CD4-positive, alpha-beta T cell treated with Interleukin-17A for 4 hours (primary cell): Measurements from ENCODE around the gene DNAJC22.
"Not testable (repeated sequence)": the region's sequence is repeated elsewhere in the genome, so short reads cannot be mapped to it uniquely, and the experiment has no call there.

Source experiments
- DNase-seq: peaks from one replicate; pipeline ENCODE4 v3.0.0-alpha.2; 2020; ENCODE audit warnings: mixed read lengths

Gene DNAJC22

DNA sequence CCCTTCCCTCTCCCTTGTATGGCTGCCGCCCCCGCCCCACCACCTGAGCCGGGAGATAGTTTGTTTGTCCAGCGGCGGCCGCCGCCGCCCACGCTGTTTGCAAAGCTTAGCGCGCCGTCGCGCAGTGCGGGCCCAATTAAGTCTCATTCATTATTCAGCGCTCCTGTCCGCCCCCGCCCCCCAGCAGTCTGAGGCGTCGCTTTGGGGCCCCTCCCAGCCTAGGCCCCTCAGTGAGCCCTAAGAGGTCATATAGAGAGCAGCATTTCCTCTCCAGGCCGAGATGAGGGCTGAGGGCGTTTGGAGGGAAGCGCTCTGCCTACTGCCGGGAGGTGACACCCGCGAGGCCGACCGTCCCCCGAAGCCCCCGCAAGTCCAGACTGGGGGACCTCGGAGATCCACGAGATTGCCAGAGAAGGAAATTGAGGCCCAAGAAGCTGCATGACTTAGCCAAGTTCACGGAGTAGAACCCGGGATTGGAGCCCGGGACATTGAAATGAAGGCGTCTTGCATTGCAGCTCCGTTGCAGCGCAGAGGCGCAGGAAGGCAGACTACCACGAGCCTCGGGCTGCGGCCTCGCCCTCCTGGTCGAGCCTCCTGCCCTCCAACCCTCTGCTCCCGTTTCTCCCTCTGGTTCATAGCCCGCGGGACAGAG is at the start of gene DNAJC22:
TSS of gene DNAJC22 (plus strand) at position 230 of the 652 bp plus-strand sequence. CDS start 1,985 bp downstream, outside the sequence.
- peak; percentile 44 for DNase-seq

DNA sequence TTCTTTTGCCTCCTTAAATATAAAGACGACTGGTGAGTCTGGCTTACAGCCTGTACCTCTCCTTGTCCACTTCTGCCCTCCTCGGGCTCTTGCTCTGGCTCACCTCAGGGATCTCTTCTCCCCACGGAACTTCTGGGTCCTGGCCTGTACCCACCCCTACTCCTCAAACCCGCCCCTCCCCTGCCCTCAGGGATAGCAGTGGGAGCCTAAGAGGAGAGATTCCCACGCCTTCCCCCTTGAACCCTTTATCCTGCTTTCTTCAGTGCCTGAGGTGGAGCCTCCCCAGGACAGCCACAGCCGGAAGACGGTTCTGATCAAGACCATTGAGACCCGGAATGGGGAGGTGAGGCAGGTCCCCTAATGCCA is 49.0 kb upstream of the DNAJC22 start:
- DNase-seq: no peak

DNA sequence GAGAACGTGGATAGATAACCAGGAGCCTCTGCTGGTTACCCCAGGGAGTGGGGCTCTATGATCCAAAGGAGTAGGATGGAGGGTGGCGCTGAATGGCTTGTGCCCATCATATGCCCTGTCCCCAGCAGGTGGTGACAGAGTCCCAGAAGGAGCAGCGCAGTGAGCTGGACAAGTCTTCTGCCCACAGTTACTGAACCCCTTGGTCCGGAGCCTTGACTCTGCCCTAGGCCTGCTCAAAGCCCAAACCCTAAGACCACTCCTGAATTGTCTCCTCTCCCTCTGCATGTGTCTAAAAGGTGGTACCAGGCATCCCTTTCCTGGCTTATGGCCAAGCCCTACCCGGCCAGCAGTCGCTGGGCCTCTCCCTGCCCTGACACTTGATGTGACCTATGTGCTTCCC is 48.5 kb upstream of the DNAJC22 start:
- no peak for DNase-seq

DNA sequence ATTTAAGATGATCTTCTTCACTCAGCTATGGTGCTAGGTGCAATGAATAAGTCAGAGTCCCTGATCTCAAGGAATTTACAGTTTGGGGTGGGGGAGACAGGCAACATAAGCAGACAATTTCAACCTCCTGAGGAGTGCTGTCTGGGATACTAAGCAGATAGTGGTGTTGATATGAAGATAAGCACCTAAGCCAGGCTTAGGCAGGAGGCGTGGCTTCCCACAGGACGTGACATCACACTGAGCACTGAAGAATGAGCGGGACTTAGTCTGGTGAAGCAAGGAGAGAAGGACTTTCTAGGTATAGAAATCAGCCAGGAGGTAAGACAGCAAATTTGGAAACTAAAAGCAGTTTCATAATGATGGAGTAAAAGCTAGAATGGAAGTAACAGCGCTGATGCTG is 44.9 kb upstream of the DNAJC22 start:
- DNase-seq: no peak

DNA sequence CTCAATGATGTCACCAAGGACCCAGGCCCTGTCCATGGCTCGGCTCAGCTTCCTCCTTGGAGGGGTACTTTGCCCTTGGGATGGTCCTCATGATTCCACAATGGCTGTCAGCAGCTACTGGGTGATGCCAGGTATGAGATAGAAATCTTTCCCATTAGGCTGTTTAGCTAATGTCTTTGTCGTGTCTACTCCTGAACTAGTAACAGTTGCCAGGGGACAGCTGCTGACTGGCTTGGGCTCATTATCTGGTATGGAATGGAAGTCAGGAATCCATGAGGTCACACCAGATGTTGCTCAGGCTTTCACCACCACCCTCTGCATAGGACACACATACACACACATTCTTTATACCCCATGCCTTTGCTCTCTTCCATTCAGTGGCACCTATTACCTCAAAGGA is 42.5 kb upstream of the DNAJC22 start:
- DNase-seq: no peak

DNA sequence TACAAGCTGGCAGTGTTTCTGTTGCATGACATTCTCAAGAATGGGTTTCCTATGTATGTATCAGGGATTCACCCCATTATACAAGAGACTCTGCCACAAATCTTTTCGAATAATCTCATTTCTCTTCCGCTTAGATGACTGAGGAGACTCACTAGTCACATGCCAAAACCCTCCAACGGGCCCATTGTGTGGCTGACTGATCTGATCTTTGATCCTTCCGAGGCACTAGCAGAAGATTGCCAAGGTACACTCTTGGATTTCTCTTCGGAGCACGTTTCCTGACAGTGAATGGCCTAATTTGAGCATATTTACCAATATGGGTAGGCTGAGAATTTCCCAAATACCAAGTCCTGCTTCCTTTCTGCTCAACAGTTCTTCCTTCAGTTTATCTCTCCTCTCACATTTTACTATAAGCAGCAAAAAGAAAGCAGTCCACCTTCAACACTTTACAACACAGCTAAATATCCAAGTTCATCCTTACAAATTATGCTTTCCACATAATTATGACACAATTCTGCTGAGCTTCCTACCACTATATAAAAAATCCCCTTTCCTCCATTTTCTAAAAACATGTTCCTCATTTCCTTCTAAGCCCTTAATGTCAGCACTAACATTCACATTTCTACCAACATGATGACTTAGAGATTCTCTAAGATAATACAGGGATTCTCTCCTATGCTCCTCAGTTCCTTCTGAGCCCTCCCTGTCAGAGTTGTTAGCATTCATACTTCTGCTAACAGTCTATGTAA is 40.8 kb upstream of the DNAJC22 start:
- DNase-seq: no peak

DNA sequence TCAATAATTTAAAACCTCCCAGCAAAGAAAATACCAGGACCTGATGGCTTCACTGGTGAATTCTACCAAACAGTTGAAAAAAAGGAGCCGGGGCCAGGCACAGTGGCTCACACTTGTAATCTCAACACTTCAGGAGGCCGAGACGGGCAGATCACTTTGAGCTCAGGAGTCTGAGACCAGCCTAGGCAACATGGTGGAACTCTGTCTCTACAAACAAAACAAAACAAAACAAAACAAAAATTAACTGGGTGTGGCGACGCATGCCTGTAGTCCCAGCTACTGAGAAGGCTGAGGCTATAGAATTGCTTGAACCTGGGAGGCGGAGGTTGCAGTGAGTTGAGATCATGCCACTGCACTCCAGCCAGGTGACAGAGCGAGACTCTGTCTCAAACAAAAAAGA is 37.3 kb upstream of the DNAJC22 start:
- DNase-seq: no peak

DNA sequence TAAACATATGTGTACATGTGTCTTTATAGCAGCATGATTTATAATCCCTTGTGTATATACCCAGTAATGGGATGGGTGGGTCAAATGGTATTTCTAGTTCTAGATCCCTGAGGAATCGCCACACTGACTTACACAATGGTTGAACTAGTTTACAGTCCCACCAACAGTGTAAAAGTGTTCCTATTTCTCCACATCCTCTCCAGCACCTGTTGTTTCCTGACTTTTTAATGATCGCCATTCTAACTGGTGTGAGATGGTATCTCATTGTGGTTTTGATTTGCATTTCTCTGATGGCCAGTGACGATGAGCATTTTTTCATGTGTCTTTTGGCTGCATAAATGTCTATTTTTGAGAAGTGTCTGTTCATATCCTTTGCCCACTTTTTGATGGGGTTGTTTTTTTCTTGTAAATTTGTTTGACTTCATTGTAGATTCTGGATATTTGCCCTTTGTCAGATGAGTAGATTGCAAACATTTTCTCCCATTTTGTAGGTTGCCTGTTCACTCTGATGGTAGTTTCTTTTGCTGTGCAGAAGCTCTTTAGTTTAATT is 36.2 kb upstream of the DNAJC22 start:
- DNase-seq: not testable (repeated sequence)

DNA sequence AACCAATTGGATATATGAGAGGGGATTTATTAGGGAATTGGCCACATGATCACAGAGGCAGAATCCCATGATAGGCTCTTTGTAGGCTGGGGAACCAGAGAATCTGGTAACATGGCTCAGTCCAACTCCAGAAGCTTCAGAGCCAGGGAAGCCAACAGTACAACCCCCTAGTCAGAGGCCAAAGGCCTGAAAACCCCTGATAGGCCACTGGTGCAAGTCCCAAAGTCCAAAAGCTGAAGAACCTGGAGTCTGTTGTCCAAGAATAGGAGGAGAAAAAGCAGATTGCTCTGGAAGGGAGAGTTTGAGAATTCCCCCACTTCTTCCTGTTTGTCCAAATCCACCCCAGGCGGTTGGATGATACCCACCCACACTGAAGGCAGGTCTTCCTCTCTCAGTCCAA is 31.9 kb upstream of the DNAJC22 start:
- no peak for DNase-seq

DNA sequence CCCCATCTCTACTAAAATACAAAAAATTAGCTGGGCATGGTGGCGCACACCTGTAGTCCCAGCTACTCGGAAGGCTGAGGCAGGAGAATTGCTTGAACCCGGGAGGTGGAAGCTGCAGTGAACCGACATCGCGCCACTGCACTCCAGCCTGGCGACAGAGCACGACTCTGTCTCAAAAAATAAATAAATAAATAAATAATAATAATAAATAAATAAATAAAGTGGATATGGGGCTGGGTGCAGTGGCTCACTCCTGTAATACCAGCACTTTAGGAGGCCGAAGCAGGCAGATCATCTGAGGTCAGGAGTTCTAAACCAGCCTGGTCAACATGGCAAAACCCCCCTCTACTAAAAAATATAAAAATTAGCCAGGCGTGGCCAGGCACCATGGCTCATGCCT is 29.6 kb upstream of the DNAJC22 start:
- DNase-seq: not testable (repeated sequence)

DNA sequence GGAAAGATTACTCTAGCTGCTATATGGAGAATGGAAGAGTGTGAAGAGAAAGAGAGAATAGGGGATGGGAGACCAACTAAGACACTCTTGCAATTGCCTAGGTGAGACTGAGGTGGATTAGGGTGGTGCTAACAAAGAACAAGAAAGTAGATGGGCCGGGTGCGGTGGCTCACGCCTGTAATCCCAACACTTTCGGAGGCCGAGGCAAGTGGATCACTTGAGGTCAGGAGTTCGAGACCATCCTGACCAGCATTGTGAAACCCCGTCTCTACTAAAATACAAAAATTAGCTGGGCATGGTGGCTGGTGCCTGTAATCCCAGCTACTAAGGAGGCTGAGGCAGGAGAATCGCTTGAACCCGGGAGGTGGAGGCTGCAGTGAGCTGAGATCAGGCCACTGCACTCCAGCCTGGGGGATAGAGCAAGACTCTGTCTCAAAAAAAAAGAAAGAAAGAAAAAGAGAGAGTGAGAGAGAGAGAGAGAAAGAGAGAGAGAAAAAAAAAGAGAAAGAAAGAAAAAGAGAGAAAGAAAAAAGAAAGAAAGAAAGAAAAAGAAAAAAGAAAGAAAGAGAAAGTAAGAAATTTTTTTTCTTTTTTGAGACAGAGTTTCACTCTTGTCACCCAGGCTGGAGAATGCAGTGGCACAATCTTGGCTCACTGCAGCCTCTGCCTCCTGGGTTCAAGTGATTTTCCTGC is 26.1 kb upstream of the DNAJC22 start:
- not testable (repeated sequence) for DNase-seq

DNA sequence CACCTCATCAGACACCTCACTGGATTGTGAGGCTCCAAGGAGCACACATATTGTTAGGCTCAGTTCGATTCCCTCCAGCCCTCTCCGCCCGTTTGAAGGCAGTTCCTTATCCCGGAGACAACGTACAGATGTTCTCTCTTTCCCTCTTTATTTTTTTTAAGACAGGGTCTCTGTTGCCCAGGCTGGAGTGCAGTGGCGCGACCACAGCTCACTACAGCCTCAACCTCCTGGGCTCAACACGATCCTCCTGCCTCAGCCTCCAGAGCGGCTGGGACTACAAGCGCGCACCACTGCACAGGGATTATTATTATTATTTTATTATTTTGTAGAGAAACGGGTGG is 24.4 kb upstream of the DNAJC22 start:
- no peak for DNase-seq

DNA sequence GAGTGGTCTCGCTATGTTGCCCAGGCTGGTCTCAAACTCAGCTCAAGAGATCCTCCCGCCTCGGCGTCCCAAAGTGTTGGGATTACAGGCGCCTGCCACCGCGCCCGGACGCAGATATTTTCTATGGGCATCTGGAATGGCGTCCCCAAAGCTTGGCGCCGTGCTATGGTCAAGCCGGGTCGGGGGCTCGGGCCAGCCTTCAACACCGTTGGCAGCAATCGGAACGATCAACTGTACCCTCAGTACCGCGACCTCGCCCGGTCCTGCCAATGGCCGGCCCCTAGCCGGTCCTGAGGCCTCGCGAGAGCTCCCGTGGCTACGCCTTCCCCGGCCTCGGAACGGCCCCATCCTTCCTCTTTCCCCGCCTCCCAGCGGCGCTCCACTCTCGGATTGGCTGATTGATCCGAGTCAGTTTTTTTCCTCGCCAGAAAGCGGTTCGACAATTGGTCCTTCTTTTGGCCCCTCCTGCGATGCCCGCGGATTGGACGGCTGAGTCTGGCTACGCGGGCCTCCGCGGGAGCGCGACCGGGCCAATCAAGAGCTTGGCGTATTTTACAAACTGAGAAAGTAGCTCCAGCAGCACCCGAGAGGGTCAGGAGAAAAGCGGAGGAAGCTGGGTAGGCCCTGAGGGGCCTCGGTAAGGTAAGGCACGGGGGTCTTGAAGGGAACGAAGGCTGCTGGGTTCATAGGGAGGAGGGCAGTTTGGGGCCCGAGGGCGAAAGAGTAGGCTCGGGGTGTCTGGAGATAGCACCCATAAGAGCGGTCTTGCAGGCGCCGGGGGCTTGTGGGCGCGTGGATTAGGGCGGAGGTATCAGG is 23.8 kb upstream of the DNAJC22 start, which contains the start of gene TROAP:
TSS of gene TROAP (plus strand) at position 548 of the 816 bp plus-strand sequence. CDS start 354 bp downstream, outside the sequence.
- DNase-seq: peak; percentile 96

DNA sequence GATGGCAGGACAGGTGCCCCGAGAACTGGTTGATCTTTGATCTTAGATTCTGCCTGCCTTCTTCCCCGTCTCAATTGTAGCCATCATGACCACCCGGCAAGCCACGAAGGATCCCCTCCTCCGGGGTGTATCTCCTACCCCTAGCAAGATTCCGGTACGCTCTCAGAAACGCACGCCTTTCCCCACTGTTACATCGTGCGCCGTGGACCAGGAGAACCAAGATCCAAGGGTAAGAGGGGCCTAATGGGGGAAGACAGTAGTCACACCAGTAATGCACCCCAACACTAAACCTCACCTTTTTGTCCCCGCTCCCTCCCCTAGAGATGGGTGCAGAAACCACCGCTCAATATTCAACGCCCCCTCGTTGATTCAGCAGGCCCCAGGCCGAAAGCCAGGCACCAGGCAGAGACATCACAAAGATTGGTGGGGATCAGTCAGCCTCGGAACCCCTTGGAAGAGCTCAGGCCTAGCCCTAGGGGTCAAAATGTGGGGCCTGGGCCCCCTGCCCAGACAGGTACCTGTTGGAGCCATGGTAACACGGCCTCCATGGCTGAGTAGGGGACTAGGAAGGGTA is 23.1 kb upstream of the DNAJC22 start:
- DNase-seq: no peak

DNA sequence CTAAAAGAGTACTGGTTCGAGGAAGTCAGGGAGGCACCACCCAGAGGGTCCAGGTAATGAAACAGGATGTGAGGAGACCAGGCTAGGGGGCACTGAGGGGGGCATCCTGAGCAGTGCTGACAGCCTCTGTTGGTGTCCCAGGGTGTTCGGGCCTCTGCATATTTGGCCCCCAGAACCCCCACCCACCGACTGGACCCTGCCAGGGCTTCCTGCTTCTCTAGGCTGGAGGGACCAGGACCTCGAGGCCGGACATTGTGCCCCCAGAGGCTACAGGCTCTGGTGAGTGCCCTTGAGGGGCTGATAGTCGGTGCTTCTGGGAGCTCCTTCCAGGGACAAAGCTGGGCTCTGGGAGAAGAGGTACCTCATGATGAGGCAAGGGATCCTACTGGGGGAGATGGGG is 21.1 kb upstream of the DNAJC22 start:
- DNase-seq: no peak

DNA sequence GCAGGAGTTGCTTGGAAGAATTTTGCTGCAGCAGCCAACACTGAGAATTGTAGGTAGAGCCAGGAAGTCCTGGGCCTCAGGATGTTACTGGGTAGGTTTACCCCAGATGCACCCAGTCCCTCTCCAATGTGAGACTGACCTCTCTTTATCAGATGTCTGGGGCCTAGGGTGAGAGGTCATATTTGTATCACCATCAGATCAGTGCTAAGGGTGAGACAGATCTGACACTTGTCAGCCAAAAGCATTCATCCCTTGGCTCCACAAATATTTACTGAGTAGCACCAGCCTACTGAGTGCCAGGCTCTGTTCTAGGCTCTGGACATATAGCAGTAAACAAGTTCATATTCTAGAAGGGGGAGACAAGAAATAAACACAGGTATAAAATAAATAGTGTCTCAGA is 19.3 kb upstream of the DNAJC22 start:
- DNase-seq: no peak

DNA sequence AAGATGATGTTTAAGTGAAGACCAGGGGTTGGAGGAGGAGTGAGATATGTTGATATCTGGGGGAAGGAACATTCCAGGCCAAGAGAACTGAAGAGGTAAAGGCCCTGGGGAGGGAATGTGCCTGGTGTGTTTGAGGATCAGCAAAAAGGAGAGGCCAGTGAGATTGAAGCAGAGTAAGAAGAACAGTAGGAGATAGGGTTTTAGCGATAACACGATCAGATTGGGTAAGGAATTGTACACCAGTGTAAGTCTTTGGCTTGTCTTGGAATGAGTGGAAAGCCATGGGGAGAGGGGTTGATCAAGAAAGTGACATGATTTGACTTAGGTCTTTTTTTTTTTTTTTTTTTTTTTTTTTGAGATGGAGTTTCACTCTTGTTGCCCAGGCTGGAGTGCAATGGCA is 18.8 kb upstream of the DNAJC22 start:
- DNase-seq: no peak

DNA sequence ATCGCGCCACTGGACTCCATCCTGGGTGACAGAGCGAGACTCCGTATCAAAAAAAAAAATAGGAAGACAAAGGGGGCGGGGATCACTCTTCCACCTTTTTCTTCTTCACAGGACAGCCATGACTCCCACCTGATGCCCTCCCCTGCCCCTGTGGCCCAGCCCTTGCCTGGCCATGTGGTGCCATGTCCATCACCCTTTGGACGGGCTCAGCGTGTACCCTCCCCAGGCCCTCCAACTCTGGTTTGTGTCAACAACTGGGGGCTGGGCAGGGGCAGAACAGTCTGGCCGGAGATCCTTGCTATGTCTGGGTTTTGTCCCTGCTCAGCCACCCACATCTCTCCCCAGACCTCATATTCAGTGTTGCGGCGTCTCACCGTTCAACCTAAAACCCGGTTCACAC is 17.9 kb upstream of the DNAJC22 start:
- DNase-seq: no peak

DNA sequence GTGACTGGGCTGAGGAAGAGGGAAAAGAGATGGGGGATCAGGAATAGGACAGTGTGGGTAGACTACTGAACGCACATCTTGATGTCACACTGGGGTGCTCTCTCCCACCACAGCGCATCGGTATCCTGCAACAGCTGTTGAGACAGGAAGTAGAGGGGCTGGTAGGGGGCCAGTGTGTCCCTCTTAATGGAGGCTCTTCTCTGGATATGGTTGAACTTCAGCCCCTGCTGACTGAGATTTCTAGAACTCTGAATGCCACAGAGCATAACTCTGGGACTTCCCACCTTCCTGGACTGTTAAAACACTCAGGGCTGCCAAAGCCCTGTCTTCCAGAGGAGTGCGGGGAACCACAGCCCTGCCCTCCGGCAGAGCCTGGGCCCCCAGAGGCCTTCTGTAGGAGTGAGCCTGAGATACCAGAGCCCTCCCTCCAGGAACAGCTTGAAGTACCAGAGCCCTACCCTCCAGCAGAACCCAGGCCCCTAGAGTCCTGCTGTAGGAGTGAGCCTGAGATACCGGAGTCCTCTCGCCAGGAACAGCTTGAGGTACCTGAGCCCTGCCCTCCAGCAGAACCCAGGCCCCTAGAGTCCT is 16.6 kb upstream of the DNAJC22 start:
- DNase-seq: no peak

DNA sequence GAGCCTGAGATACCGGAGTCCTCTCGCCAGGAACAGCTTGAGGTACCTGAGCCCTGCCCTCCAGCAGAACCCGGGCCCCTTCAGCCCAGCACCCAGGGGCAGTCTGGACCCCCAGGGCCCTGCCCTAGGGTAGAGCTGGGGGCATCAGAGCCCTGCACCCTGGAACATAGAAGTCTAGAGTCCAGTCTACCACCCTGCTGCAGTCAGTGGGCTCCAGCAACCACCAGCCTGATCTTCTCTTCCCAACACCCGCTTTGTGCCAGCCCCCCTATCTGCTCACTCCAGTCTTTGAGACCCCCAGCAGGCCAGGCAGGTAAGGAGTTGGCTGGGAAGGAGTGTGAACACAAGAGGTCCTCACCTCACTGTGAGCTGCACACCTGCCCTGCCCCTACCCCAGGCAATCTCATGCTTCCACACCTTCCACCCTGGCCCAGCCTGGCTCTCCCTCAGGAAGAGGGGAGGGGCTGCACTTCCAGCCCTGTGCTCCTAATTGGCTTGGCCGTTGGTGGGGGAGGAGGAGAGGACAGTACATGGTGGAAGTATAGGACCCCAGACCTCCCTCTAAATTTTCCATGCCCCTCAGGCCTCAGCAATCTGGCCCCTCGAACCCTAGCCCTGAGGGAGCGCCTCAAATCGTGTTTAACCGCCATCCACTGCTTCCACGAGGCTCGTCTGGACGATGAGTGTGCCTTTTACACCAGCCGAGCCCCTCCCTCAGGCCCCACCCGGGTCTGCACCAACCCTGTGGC is 15.9 kb upstream of the DNAJC22 start:
- no peak for DNase-seq
